ENCODE measurements around the gene PRRC2A.

PRRC2A gene

DNA sequence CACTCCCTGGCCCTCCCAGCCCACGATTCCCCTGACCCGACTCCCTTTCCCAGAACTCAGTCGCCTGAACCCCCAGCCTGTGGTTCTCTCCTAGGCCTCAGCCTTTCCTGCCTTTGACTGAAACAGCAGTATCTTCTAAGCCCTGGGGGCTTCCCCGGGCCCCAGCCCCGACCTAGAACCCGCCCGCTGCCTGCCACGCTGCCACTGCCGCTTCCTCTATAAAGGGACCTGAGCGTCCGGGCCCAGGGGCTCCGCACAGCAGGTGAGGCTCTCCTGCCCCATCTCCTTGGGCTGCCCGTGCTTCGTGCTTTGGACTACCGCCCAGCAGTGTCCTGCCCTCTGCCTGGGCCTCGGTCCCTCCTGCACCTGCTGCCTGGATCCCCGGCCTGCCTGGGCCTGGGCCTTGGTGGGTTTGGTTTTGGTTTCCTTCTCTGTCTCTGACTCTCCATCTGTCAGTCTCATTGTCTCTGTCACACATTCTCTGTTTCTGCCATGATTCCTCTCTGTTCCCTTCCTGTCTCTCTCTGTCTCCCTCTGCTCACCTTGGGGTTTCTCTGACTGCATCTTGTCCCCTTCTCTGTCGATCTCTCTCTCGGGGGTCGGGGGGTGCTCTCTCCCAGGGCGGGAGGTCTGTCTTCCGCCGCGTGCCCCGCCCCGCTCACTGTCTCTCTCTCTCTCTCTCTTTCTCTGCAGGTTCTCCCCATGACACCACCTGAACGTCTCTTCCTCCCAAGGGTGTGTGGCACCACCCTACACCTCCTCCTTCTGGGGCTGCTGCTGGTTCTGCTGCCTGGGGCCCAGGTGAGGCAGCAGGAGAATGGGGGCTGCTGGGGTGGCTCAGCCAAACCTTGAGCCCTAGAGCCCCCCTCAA is 48.2 kb upstream of the PRRC2A start, which contains the start of gene LTA:
Gene LTA (plus strand): TSS at position 249 of the 871 bp plus-strand sequence. CDS start 454 bp downstream, at position 703.
- H3K4me3 ChIP-seq (ENCODE audit: low read depth, low read length), result no peak within 1 kb of the TSS
- ChIA-PET CTCF (interaction anchor here (5.5 to 18.7 kb wide), 3 partner anchors 8 to 26 kb away, joined by 48 to 518 read pairs (median 71); partner anchors contain the start of genes LTB and NCR3), POLR2A (no interaction called here)
- no peaks in the 10 kb centered on the region for H3K9me3 ChIP-seq (ENCODE audit: control insufficient read depth, insufficient read depth, low read depth, low read length)
- no peaks in the 10 kb centered on the region for H3K36me3 ChIP-seq (ENCODE audit: control insufficient read depth in 2 of 2, insufficient read depth in 1 of 2, low read length in 2 of 2)
- H3K27ac ChIP-seq (ENCODE audit: extremely low read depth, low read depth, low read length), result no peak within 1 kb of the TSS
- 0 out of 2 replicates have a peak, but pooled peaks have one; percentile 12 for TF ChIP-seq ZNF366 (tag by site-specific recombination; conservative IDR thresholded peaks at IDR 0.05)
- TF ChIP-seq, protein P1, sequence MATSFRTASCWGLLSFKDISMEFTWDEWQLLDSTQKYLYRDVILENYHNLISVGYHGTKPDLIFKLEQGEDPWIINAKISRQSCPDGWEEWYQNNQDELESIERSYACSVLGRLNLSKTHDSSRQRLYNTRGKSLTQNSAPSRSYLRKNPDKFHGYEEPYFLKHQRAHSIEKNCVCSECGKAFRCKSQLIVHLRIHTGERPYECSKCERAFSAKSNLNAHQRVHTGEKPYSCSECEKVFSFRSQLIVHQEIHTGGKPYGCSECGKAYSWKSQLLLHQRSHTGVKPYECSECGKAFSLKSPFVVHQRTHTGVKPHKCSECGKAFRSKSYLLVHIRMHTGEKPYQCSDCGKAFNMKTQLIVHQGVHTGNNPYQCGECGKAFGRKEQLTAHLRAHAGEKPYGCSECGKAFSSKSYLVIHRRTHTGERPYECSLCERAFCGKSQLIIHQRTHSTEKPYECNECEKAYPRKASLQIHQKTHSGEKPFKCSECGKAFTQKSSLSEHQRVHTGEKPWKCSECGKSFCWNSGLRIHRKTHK (tag by site-specific recombination; IDR thresholded peaks at IDR 0.05), result no peak
- TF ChIP-seq ZNF274 (IDR thresholded peaks at IDR 0.05; ENCODE audit: low read length), result no peak
- TF ChIP-seq ZNF274 (tag by site-specific recombination; IDR thresholded peaks at IDR 0.05; ENCODE audit: borderline replicate concordance), result no peak
- TF ChIP-seq ZNF560 (tag by site-specific recombination; IDR thresholded peaks at IDR 0.05; ENCODE audit: borderline replicate concordance), result no peak
- TF ChIP-seq, protein P2, sequence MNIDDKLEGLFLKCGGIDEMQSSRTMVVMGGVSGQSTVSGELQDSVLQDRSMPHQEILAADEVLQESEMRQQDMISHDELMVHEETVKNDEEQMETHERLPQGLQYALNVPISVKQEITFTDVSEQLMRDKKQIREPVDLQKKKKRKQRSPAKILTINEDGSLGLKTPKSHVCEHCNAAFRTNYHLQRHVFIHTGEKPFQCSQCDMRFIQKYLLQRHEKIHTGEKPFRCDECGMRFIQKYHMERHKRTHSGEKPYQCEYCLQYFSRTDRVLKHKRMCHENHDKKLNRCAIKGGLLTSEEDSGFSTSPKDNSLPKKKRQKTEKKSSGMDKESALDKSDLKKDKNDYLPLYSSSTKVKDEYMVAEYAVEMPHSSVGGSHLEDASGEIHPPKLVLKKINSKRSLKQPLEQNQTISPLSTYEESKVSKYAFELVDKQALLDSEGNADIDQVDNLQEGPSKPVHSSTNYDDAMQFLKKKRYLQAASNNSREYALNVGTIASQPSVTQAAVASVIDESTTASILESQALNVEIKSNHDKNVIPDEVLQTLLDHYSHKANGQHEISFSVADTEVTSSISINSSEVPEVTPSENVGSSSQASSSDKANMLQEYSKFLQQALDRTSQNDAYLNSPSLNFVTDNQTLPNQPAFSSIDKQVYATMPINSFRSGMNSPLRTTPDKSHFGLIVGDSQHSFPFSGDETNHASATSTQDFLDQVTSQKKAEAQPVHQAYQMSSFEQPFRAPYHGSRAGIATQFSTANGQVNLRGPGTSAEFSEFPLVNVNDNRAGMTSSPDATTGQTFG (tag by site-specific recombination; IDR thresholded peaks at IDR 0.05; ENCODE audit: borderline replicate concordance), result no peak
- no peak for TF ChIP-seq ZNF391 (tag by site-specific recombination; IDR thresholded peaks at IDR 0.05; ENCODE audit: borderline replicate concordance, low read depth)
- no peak for TF ChIP-seq ZNF654 (tag by site-specific recombination; IDR thresholded peaks at IDR 0.05; ENCODE audit: low read depth)
- H3K4me1 ChIP-seq (ENCODE audit: control insufficient read depth, insufficient read depth, low read length), result no peaks in the 10 kb centered on the region

DNA sequence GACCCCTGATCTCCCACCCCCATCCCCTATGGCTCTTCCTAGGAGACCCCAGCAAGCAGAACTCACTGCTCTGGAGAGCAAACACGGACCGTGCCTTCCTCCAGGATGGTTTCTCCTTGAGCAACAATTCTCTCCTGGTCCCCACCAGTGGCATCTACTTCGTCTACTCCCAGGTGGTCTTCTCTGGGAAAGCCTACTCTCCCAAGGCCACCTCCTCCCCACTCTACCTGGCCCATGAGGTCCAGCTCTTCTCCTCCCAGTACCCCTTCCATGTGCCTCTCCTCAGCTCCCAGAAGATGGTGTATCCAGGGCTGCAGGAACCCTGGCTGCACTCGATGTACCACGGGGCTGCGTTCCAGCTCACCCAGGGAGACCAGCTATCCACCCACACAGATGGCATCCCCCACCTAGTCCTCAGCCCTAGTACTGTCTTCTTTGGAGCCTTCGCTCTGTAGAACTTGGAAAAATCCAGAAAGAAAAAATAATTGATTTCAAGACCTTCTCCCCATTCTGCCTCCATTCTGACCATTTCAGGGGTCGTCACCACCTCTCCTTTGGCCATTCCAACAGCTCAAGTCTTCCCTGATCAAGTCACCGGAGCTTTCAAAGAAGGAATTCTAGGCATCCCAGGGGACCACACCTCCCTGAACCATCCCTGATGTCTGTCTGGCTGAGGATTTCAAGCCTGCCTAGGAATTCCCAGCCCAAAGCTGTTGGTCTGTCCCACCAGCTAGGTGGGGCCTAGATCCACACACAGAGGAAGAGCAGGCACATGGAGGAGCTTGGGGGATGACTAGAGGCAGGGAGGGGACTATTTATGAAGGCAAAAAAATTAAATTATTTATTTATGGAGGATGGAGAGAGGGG is 47.0 kb upstream of the PRRC2A start:
- ChIA-PET CTCF (interaction anchor here (1.0 to 18.7 kb wide), 5 partner anchors 11 to 79 kb away, joined by 3 to 518 read pairs (median 3); partner anchors contain the start of gene NCR3), POLR2A (interaction anchor here (1.3 to 1.4 kb wide), 2 partner anchors 9 kb away, joined by 3 to 4 read pairs; partner anchors contain the start of gene LTB)
- no peak overlapping the region for H3K4me3 ChIP-seq (ENCODE audit: low read depth, low read length)
- no peak overlapping the region for H3K27ac ChIP-seq (ENCODE audit: extremely low read depth, low read depth, low read length)
- H3K36me3 ChIP-seq (ENCODE audit: control insufficient read depth in 2 of 2, insufficient read depth in 1 of 2, low read length in 2 of 2), result no peaks in the 10 kb centered on the region
- H3K9me3 ChIP-seq (ENCODE audit: control insufficient read depth, insufficient read depth, low read depth, low read length), result no peaks in the 10 kb centered on the region
- no peaks in the 10 kb centered on the region for H3K4me1 ChIP-seq (ENCODE audit: control insufficient read depth, insufficient read depth, low read length)
- no peak for TF ChIP-seq ZNF23 (tag by site-specific recombination; IDR thresholded peaks at IDR 0.05; ENCODE audit: borderline replicate concordance)
- TF ChIP-seq, protein P3, sequence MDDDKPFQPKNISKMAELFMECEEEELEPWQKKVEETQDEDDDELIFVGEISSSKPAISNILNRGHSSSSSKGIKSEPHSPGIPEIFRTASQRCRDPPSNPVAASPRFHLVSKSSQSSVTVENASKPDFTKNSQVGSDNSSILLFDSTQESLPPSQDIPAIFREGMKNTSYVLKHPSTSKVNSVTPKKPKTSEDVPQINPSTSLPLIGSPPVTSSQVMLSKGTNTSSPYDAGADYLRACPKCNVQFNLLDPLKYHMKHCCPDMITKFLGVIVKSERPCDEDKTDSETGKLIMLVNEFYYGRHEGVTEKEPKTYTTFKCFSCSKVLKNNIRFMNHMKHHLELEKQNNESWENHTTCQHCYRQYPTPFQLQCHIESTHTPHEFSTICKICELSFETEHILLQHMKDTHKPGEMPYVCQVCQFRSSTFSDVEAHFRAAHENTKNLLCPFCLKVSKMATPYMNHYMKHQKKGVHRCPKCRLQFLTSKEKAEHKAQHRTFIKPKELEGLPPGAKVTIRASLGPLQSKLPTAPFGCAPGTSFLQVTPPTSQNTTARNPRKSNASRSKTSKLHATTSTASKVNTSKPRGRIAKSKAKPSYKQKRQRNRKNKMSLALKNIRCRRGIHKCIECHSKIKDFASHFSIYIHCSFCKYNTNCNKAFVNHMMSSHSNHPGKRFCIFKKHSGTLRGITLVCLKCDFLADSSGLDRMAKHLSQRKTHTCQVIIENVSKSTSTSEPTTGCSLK (tag by site-specific recombination; IDR thresholded peaks at IDR 0.05), result no peak
- TF ChIP-seq ZNF174 (tag by site-specific recombination; IDR thresholded peaks at IDR 0.05), result no peak
- TF ChIP-seq ZNF473 (tag by site-specific recombination; IDR thresholded peaks at IDR 0.05), result no peak
- no peak for TF ChIP-seq SP3 (tag by site-specific recombination; IDR thresholded peaks at IDR 0.05)
- TF ChIP-seq, protein P4, sequence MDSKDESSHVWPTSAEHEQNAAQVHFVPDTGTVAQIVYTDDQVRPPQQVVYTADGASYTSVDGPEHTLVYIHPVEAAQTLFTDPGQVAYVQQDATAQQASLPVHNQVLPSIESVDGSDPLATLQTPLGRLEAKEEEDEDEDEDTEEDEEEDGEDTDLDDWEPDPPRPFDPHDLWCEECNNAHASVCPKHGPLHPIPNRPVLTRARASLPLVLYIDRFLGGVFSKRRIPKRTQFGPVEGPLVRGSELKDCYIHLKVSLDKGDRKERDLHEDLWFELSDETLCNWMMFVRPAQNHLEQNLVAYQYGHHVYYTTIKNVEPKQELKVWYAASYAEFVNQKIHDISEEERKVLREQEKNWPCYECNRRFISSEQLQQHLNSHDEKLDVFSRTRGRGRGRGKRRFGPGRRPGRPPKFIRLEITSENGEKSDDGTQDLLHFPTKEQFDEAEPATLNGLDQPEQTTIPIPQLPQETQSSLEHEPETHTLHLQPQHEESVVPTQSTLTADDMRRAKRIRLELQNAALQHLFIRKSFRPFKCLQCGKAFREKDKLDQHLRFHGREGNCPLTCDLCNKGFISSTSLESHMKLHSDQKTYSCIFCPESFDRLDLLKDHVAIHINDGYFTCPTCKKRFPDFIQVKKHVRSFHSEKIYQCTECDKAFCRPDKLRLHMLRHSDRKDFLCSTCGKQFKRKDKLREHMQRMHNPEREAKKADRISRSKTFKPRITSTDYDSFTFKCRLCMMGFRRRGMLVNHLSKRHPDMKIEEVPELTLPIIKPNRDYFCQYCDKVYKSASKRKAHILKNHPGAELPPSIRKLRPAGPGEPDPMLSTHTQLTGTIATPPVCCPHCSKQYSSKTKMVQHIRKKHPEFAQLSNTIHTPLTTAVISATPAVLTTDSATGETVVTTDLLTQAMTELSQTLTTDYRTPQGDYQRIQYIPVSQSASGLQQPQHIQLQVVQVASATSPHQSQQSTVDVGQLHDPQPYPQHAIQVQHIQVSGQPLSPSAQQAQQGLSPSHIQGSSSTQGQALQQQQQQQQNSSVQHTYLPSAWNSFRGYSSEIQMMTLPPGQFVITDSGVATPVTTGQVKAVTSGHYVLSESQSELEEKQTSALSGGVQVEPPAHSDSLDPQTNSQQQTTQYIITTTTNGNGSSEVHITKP (tag by site-specific recombination; IDR thresholded peaks at IDR 0.05), result no peak
